GM18502 (cell line): Measurements from ENCODE around the gene NRBP1.
A peak's percentile ranks its signal among the peaks of the same experiment; 100 is the strongest.

ENCODE experiments used
- ATAC-seq: cut with Tn5 transposase; IDR thresholded peaks from one replicate; pipeline ENCODE4 v1.9.1; 2021; ENCODE audit warnings: mild to moderate bottlenecking; ENCODE audit not compliant: unreplicated experiment, poor library complexity

Gene NRBP1

DNA sequence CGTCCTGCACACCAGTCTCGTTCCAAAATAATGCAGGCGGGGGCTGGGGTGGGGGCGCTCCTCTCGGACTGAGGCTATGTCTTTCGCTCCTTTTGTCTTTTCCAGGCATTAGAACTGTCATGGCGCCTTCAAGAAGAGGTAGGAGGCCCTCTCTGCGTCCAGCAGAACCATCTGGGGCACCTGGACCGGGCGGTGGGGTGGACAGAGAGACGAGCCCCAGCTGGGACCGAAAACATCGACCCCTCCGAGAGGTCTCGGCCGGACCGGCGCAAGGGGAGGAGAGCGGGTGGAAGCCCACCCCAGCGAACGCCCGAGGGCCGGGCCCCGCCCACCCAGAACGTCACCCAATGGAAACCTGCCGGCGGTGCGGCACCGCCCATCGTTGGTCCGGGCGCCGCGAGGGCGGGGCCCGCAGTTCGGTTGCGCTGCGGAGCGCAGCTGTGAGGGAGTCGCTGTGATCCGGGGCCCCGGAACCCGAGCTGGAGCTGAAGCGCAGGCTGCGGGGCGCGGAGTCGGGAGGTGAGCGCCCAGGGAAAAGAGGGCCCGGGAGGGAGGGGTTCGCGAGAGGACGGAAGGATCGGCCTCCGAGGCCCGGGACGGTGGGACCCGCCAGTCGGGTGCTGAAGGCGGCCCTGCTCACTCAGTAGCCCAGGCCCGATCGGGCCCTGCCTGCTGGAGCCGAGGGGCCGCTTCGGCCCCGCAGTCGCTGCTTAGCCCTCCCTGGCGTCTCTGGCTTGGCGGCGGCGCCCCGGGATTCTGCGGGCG lies at the start of gene NRBP1:
Gene NRBP1, plus strand, starts transcription at position 419 of the 765 bp plus-strand sequence. CDS start 4,643 bp downstream, outside the sequence.
- peak; percentile 91 for ATAC-seq

GRCh38 chr2:27378809-27379290 lies 49.6 kb upstream of the NRBP1 start:
- ATAC-seq = no peak

- no peak for ATAC-seq
Observed at GRCh38 chr2:27379383-27379835, 49.0 kb upstream of the NRBP1 start.

DNA sequence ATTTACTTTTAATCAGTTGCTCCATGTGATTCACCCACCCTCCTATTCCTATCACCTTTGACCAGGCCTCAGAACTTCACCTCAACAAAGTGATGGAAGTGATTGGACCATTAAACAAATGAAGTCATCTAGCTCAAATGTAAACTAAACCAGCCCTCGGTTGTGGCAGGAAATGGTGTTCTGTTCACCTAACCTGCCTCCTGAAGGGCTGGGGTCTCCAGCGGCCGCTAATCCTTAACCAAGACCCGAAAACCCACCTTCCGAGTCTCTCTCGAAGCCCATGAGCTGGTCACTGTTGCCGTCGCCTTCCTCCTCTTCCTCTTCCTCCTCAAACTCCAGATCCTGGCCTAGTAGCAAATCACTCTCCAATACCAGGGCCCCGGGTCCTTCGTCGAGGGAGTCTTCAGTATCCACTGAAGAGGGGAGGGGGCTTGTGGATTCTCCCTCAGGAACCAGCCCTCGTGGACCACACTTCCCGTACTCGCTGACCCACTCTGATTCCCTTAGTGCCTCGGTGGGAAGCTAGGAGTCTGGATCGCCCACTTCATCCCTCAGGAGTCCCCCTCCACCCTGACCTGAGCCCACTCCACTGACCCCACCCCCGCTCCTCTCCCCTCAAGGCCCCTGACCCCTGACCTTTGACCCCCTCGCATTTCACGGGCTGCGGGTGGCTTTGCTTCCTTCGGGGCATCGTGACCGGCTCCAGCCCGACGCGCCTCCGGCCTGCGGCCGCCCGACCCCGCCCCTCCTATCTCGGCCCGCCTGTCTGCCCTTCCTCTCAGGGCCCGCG lies 48.4 kb upstream of the NRBP1 start:
- no peak for ATAC-seq

DNA sequence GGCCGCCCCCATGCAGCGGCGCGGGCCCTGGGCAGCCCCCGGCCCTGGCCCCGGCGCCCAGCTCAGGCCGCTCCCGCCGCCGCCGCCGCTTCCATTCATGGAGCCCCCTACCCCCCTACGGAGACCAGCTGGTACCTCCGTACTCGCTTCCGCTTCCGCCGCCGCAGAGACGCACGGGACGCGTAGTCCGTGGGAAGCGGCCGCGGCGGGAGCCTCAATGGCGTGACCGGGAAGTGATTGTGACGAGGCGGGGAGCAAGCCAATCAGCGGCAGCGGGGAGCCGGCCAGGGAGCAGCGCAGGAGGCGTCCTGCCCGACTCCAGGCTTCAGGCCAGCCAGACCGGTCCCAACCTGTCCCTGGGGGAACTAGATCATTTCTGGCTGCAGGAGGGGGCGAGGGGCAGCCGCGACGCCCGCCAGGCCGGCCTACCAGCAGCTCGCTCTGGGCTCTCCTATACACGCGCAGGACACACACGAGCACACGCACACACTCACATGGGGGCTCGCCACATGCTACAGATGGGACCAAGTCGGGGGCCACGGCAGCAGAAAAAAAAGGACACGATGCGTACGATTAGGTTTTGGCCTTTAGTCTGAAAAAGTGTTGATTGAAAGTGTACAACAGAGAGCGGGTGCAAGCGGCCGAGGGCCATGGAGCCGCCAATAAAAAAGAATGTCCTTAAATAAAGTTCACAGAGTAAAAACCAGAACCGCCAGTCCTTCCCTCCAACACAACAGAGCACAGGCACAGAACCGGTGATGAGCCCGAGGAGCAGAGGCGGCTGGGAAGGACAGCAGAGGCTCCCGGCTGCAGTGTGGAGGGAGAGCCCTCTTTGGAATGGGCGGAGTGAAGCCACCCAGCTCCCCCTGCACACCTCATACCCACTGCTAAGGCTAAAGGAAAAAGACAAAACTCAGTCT lies 47.5 kb upstream of the NRBP1 start, which contains the start of gene ZNF513:
Gene ZNF513, minus strand, starts transcription at position 109 of the 920 bp plus-strand sequence. CDS start 208 bp downstream, outside the sequence.
- peak; percentile 84 for ATAC-seq

- ATAC-seq = no peak
Observed at GRCh38 chr2:27381577-27382181, 46.8 kb upstream of the NRBP1 start.

GRCh38 chr2:27390822-27391679 lies 37.4 kb upstream of the NRBP1 start:
- ATAC-seq = no peak

DNA sequence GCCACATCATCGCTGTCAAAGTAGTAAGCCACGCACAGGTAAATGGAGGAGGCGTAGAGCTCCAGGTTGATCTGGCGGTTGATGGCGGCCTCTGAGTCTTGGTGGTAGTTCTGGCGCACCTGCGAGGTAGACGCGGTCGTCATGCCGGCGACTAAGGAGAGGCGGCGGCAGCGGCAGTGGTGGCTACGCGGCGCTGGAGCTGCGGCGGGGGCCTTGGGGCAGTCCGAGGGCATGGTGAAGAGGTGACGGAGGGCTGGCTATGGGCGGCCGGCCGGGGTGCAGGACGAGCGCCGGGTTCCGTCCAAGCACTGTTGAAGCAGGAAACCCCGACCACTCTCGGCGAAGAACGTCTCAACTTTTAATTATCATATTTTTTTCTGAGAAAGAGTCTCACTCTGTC lies 35.2 kb upstream of the NRBP1 start:
- no peak for ATAC-seq

GRCh38 chr2:27398962-27399361 lies 29.5 kb upstream of the NRBP1 start:
- ATAC-seq = no peak

DNA sequence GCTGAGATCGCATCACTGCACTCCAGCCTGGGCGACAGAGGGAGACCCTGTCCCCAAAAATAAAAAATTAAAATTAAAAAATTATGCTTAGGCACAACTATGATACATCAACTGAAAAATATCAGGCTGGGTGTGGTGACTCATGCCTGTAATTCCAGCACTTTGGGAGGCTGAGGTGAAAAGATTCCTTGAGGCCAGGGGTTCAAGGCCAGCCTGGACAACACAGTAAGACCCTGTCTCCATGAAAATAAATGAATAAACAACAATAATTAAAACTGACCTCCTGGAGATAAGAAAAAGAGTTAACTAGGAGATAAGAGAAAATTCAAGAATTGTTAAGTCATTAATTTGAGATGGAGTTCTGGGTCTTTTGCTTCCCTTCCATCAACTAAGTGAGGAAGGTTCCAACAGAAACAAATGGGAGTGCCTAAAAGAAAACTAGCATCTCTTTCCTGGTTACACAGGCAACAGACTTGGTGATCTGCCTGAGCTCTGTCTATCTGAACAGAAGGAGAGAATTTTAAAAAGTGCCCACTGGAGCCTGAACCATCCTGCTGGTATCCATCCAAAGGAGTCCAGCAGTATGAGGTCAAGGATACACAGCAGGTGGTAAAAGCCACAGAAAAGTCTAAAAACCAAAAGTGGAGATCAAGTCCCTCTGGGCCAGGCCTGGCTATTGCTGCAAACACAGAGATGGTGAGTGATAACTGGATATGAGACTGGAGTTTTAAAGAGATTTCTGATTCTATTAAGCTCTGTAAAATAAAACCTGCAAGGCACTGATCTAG lies 27.9 kb upstream of the NRBP1 start:
- ATAC-seq = no peak

- ATAC-seq = no peak
Observed at GRCh38 chr2:27407798-27408491, 20.5 kb upstream of the NRBP1 start.

DNA sequence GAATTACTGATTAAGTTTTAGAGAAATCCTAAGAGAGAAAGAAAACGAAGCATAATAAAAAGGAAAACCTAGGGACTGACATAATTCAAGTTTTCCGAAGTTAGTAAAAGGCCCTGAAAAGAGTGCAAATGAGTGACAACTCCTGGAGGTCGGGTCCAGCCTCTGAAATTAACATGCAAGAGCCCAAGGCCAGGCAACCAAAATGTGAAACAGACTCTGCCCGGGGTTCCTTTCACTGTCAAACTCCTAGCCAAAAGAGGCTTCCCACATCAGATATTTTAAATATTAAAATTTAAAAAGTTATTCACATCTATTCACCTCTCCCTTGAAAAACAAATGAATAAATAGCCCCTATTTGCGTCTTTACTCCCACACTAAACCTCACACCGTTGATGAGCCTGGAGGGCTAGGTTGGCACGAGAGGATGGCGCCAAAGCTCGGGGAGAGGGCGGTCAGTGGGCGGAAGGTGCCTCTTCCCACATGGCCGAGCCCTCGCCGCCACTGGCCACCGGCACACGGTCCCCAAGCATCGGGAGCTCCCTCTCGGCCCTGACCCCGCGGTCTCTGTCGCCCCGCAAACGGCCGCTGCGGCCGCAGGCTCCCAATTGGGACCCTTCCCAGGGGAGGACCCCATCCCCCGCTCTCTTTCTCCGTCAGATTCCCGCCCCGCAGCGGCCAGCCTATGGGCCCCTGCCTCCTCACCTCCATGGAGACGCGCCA lies 19.7 kb upstream of the NRBP1 start:
- ATAC-seq = peak; percentile 28

- peak; percentile 94 for ATAC-seq
Observed at GRCh38 chr2:27409321-27410073, 18.9 kb upstream of the NRBP1 start, which contains the start of gene PPM1G. TSS of gene PPM1G (minus strand) at chr2:27409591. CDS start at chr2:27409422, 169 bp downstream.

DNA sequence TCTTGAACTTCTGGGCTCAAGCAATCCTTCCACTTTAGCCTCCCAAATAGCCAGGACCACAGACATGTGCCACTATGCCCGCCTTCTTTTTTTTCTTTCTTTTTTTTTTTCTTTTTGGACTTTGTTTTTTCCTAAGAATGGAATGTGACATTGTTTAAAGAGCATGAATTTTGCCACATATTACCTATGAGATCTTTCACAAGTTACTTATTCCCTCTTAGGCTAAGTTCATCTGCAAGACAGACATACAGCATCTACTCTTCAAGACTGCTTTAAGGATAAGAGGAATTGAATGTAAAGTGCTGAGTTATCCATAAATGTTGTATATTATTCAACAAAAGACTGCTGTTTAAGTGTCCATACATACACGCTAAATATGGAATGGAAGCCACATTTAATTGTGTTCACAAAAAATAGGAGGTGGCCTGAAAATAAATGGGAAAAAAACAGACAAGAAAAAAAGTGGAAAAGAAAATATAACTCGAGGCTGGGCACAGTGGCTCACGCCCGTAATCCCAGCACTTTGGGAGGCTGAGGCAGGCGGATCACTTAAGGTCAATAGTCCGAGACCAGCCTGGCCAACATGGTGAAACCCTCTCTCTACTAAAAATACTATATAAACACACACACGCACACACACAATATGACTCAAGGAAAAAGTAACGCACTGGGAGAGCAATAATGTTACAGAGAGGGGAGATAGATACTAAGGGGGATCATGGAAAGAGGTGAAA lies 15.8 kb upstream of the NRBP1 start:
- ATAC-seq = no peak

GRCh38 chr2:27416151-27416550 lies 12.3 kb upstream of the NRBP1 start:
- no peak for ATAC-seq
